H1 (cell line): Measurements from ENCODE around the gene CPLX1. TPM values are rescaled to one million over a fixed set of nuclear protein-coding genes. Genes with fewer than 3 reads are reported as not detected.

ENCODE experiments used
- CTCF ChIA-PET: fragments of 300-600 bp; sonication (Branson Sonifier 250); formaldehyde crosslinking; loops from one replicate; lab custom pipeline; 2021; ENCODE audit not compliant: partially characterized antibody; lab: Charles Lee
- POLR2A ChIA-PET: fragments of 300-600 bp; sonication (Branson Sonifier 250); formaldehyde crosslinking; loops from one replicate; lab custom pipeline; 2021; ENCODE audit warnings: inconsistent platforms; ENCODE audit not compliant: partially characterized antibody; lab: Charles Lee
- DNase-seq, 2 experiments: peaks; one replicate each; pipeline versions ENCODE4 v3.0.0 to v3.0.0-alpha.2; 2010 to 2022; ENCODE audit warnings: low spot score in 2 of 2, low read depth in 1 of 2, mixed read lengths in 1 of 2
- FAIRE-seq: peaks from 2 replicates; lab custom pipeline; 2011; peaks lifted over from hg19 to GRCh38; lab: Jason Lieb, UNC
- H2AFZ ChIP-seq: 2 replicates; pipeline ENCODE4 v1.8.1; 2012; ENCODE audit warnings: low read length, inconsistent platforms
- H2AK5ac ChIP-seq: 2 replicates; pipeline ENCODE4 v1.6.1; 2013; ENCODE audit warnings: low read depth, low read length
- H2BK120ac ChIP-seq: replicated peaks from 2 replicates; pipeline ENCODE3; 2013; ENCODE audit warnings: low read depth, low read length, inconsistent platforms
- H2BK12ac ChIP-seq: 2 replicates; pipeline ENCODE4 v1.6.1; 2013; ENCODE audit warnings: low read depth, low read length
- H2BK15ac ChIP-seq: 2 replicates; pipeline ENCODE4 v1.6.1; 2013; ENCODE audit warnings: low read length
- H2BK20ac ChIP-seq: 2 replicates; pipeline ENCODE4 v1.6.1; 2013; ENCODE audit warnings: low read length
- H2BK5ac ChIP-seq: 2 replicates; pipeline ENCODE4 v1.6.1; 2013; ENCODE audit warnings: low read depth, low read length
- H3K14ac ChIP-seq: 2 replicates; pipeline ENCODE4 v1.6.1; 2013; ENCODE audit warnings: inconsistent platforms; ENCODE audit not compliant: insufficient read length
- H3K18ac ChIP-seq: 2 replicates; pipeline ENCODE4 v1.6.1; 2013; ENCODE audit warnings: low read length; ENCODE audit errors: extremely low read depth
- H3K23ac ChIP-seq: 2 replicates; pipeline ENCODE4 v1.6.1; 2013; ENCODE audit warnings: inconsistent platforms; ENCODE audit not compliant: insufficient read length
- H3K23me2 ChIP-seq: 2 replicates; pipeline ENCODE4 v1.6.1; 2013; ENCODE audit warnings: low read depth, low read length
- H3K27ac ChIP-seq: 2 replicates; pipeline ENCODE4 v1.6.1; 2011; ENCODE audit warnings: low read depth, low read length, inconsistent platforms
- H3K27me3 ChIP-seq, 4 experiments: replicated peaks in 1 of 4; 1 replicate in 1 of 4; 2 replicates in 3 of 4; pipeline versions ENCODE4 v1.6.1 to v1.8.1; 2011 to 2013; ENCODE audit warnings: low read length in 3 of 4, mild to moderate bottlenecking in 3 of 4, inconsistent platforms in 2 of 4, mixed read lengths in 2 of 4, moderate library complexity in 1 of 4; ENCODE audit not compliant: control insufficient read depth in 3 of 4, insufficient read depth in 3 of 4; ENCODE audit errors: extremely low read depth in 1 of 4
- H3K36me3 ChIP-seq, 4 experiments: 2 replicates each; pipeline versions ENCODE4 v1.6.1 to v1.8.1; 2011 to 2013; ENCODE audit warnings: mild to moderate bottlenecking in 4 of 4, low read length in 3 of 4, moderate library complexity in 2 of 4, control low read depth in 1 of 4, inconsistent platforms in 1 of 4; ENCODE audit not compliant: insufficient read depth in 4 of 4, control insufficient read depth in 2 of 4
- H3K4ac ChIP-seq: replicated peaks from 2 replicates; pipeline ENCODE3; 2013; ENCODE audit warnings: low read length, low read depth, mixed read lengths, inconsistent platforms; ENCODE audit not compliant: insufficient read length
- H3K4me1 ChIP-seq, 4 experiments: replicated peaks in 1 of 4; 1 replicate in 1 of 4; 2 replicates in 3 of 4; pipeline versions ENCODE4 v1.6.1 to v1.8.1; 2011 to 2013; ENCODE audit warnings: low read length in 3 of 4, inconsistent platforms in 2 of 4, mixed read lengths in 1 of 4; ENCODE audit not compliant: insufficient read depth in 4 of 4, control insufficient read depth in 3 of 4
- H3K4me2 ChIP-seq, 2 experiments: 2 replicates each; pipeline versions ENCODE4 v1.6.1 to v1.8.1; 2011 to 2013; ENCODE audit warnings: low read depth in 2 of 2, low read length in 2 of 2, control low read depth in 1 of 2, inconsistent platforms in 1 of 2, mild to moderate bottlenecking in 1 of 2; ENCODE audit not compliant: insufficient read depth in 1 of 2
- H3K4me3 ChIP-seq, 4 experiments: fragments of 200-600, 300-600 bp in 1 of 4; sonication (generic), shearing (Covaris generic), sonication (Bioruptor Twin) in 1 of 4; 2 replicates each; pipeline versions ENCODE4 v1.5.1 to v1.8.1; 2011 to 2016; ENCODE audit warnings: low read length in 4 of 4, low read depth in 3 of 4, control low read depth in 2 of 4, inconsistent platforms in 2 of 4, mild to moderate bottlenecking in 2 of 4, mixed read lengths in 1 of 4, moderate library complexity in 1 of 4; ENCODE audit not compliant: insufficient read depth in 2 of 4; ENCODE audit errors: extremely low read depth in 1 of 4
- H3K56ac ChIP-seq: replicated peaks from 2 replicates; pipeline ENCODE3; 2013; ENCODE audit warnings: low read depth, mild to moderate bottlenecking, mixed read lengths, low read length, inconsistent platforms; ENCODE audit not compliant: insufficient read length
- H3K79me1 ChIP-seq: 2 replicates; pipeline ENCODE4 v1.6.1; 2013; ENCODE audit warnings: low read depth, low read length, control low read depth
- H3K79me2 ChIP-seq, 2 experiments: 2 replicates each; pipeline versions ENCODE4 v1.6.1 to v1.8.1; 2012 to 2013; ENCODE audit warnings: low read length in 2 of 2, mild to moderate bottlenecking in 2 of 2, inconsistent platforms in 1 of 2; ENCODE audit not compliant: insufficient read depth in 2 of 2, control insufficient read depth in 1 of 2
- H3K9ac ChIP-seq, 4 experiments: replicated peaks in 1 of 4; 1 replicate in 1 of 4; 2 replicates in 3 of 4; pipeline versions ENCODE4 v1.6.1 to v1.8.1; 2011 to 2013; ENCODE audit warnings: low read depth in 3 of 4, low read length in 3 of 4, control low read depth in 2 of 4, mild to moderate bottlenecking in 2 of 4, moderate library complexity in 2 of 4, inconsistent platforms in 1 of 4; ENCODE audit errors: extremely low read depth in 1 of 4
- H3K9me3 ChIP-seq, 2 experiments: 2 replicates each; pipeline versions ENCODE4 v1.6.1 to v1.8.1; 2012 to 2013; ENCODE audit warnings: mild to moderate bottlenecking in 2 of 2, moderate library complexity in 2 of 2, control low read depth in 1 of 2, inconsistent platforms in 1 of 2, low read depth in 1 of 2, low read length in 1 of 2, mixed read lengths in 1 of 2; ENCODE audit not compliant: insufficient read depth in 2 of 2
- H4K20me1 ChIP-seq, 2 experiments: replicated peaks in 1 of 2; 2 replicates each; pipeline versions ENCODE3 to v1.8.1; 2011 to 2013; ENCODE audit warnings: inconsistent platforms in 2 of 2, low read length in 2 of 2, mild to moderate bottlenecking in 1 of 2; ENCODE audit not compliant: insufficient read depth in 2 of 2, control insufficient read depth in 1 of 2
- H4K5ac ChIP-seq: 2 replicates; pipeline ENCODE4 v1.6.1; 2013; ENCODE audit warnings: low read length, low read depth, mixed read lengths, inconsistent platforms; ENCODE audit not compliant: insufficient read length
- H4K8ac ChIP-seq: 2 replicates; pipeline ENCODE4 v1.8.0; 2013; ENCODE audit warnings: mild to moderate bottlenecking, moderate library complexity, low read length, inconsistent platforms; ENCODE audit not compliant: insufficient read depth; ENCODE audit errors: extremely low read depth
- H4K91ac ChIP-seq: replicated peaks from 2 replicates; pipeline ENCODE3; 2013; ENCODE audit warnings: low read length, mixed read lengths, inconsistent platforms; ENCODE audit not compliant: insufficient read length
- ATF3 ChIP-seq: IDR thresholded peaks from 2 replicates; pipeline ENCODE4 v1.6.1; 2011; ENCODE audit warnings: low read depth, mild to moderate bottlenecking, low read length; ENCODE audit not compliant: insufficient read depth
- GTF2F1 ChIP-seq: IDR thresholded peaks from 2 replicates; pipeline ENCODE4 v1.6.1; 2012; ENCODE audit warnings: low read depth, low read length, improper control_type of control experiment, borderline replicate concordance
- KDM1A ChIP-seq: fragments of 200-600, 300-600 bp; sonication (generic); IDR thresholded peaks from 2 replicates; pipeline ENCODE4 v1.7.1; 2016; ENCODE audit warnings: mild to moderate bottlenecking, low read length, borderline replicate concordance
- KDM4A ChIP-seq: IDR thresholded peaks from one replicate; pipeline ENCODE4 v1.7.1; 2012; ENCODE audit warnings: low read depth, mild to moderate bottlenecking, moderate library complexity, low read length, inconsistent platforms; ENCODE audit not compliant: severe bottlenecking
- NRF1 ChIP-seq: IDR thresholded peaks from 2 replicates; pipeline ENCODE4 v1.6.1; 2011; ENCODE audit warnings: mild to moderate bottlenecking, low read depth, low read length, improper control_type of control experiment
- RBBP5 ChIP-seq: IDR thresholded peaks from 2 replicates; pipeline ENCODE4 v1.7.1; 2012; ENCODE audit warnings: low read depth, mild to moderate bottlenecking, inconsistent platforms, low read length, moderate library complexity, borderline replicate concordance
- RFX5 ChIP-seq: IDR thresholded peaks from 2 replicates; pipeline ENCODE4 v1.6.1; 2011; ENCODE audit warnings: low read depth, low read length, improper control_type of control experiment, borderline replicate concordance
- RNF2 ChIP-seq: fragments of 200-900, 300-1000 bp; sonication (generic); IDR thresholded peaks from 2 replicates; pipeline ENCODE4 v1.7.1; 2016; ENCODE audit warnings: borderline replicate concordance, low read depth, mild to moderate bottlenecking, antibody characterized with exemption, low read length; ENCODE audit not compliant: poor library complexity, severe bottlenecking; ENCODE audit errors: missing control alignments
- RXRA ChIP-seq: IDR thresholded peaks from 2 replicates; pipeline ENCODE4 v1.6.1; 2011; ENCODE audit warnings: low read depth, mild to moderate bottlenecking, low read length, moderate library complexity; ENCODE audit not compliant: insufficient read depth
- SP2 ChIP-seq: IDR thresholded peaks from 2 replicates; pipeline ENCODE4 v1.6.1; 2012; ENCODE audit warnings: mild to moderate bottlenecking, low read length, inconsistent platforms
- SRF ChIP-seq: IDR thresholded peaks from 2 replicates; pipeline ENCODE4 v1.6.1; 2011; ENCODE audit warnings: mild to moderate bottlenecking, low read depth, low read length, moderate library complexity
- SUZ12 ChIP-seq: fragments of 200-600 bp; sonication (generic); IDR thresholded peaks from 2 replicates; pipeline ENCODE4 v1.6.1; 2012; ENCODE audit warnings: mild to moderate bottlenecking, inconsistent platforms, low read length, moderate library complexity, mixed read lengths
- TCF12 ChIP-seq: IDR thresholded peaks from 2 replicates; pipeline ENCODE4 v1.6.1; 2011; ENCODE audit warnings: low read depth, mild to moderate bottlenecking, low read length
- WGBS, 2 experiments: shearing (Covaris generic) in 1 of 2; methylation state at CpG; one replicate each; pipeline versions ENCODE4 v1.1.6 to v1.1.7; 2013 to 2015; ENCODE audit warnings: low lambda C conversion rate in 2 of 2, mixed read lengths in 2 of 2, inconsistent platforms in 1 of 2, low coverage in 1 of 2, missing lambda C conversion rate in 1 of 2; ENCODE audit not compliant: insufficient replicate concordance in 2 of 2, insufficient coverage in 1 of 2, insufficient read length in 1 of 2; ENCODE audit errors: extremely low coverage in 1 of 2, missing lambda C conversion rate in 1 of 2; 5-methylcytosine and 5-hydroxymethylcytosine counted together
- polyA plus RNA-seq, 7 experiments: library from polyadenylated mRNA; depleted of rRNA in 3 of 7; stranded (reverse) in 5 of 7; unstranded in 2 of 7; fragments of >200 nt in 5 of 7; fragments of 200-250 nt in 2 of 7; gene quantifications; 1 replicate in 5 of 7; 2 replicates in 1 of 7; 4 replicates in 1 of 7; pipeline versions ENCODE4 v1.2.1 to v1.2.3, GENCODE V29; 2011 to 2013; ENCODE audit warnings: missing spikeins in 2 of 7, mixed read lengths in 2 of 7
- total RNA-seq: library from RNA; stranded (reverse); fragmentation: NEBNext Ultra II Directional; extraction: Animal tissue kit (Norgen Biotek cat#: 25700); gene quantifications from 2 replicates; pipeline ENCODE4 v1.2.1, GENCODE V29; 2021

CPLX1 gene
- total and polyA plus RNA-seq, 2 of the 8 experiments (the other 6 are each of a cell fraction or from before 2014, with no cell fraction given), result 0.32 to 0.56 TPM

- no peak overlapping the region for H4K8ac ChIP-seq
- no peaks in the 10 kb centered on the region for H3K9me3 ChIP-seq
- FAIRE-seq (no peak), DNase-seq (no peak)
- no peak overlapping the region for H2AFZ ChIP-seq
- H4K91ac ChIP-seq, result no peak overlapping the region
- H4K5ac ChIP-seq, result no peak overlapping the region
- no peak overlapping the region for H2BK15ac ChIP-seq
- H3K79me1 ChIP-seq, result no peaks in the 10 kb centered on the region
- H4K20me1 ChIP-seq, result peaks cover 0 to 6% of the 10 kb centered on the region in 2 experiments
- H3K9ac ChIP-seq, result no peak overlapping the region
- H3K14ac ChIP-seq, result no peak overlapping the region
- no peak overlapping the region for H3K4me3 ChIP-seq
- H3K4me1 ChIP-seq, result peaks cover 0 to 4% (median 0%) of the 10 kb centered on the region in 4 experiments; a peak in 1 of 7 replicates
- WGBS, 2 experiments, result 88% methylated on average over 10 of the region's 10 CpGs; no CpG with 5 or more reads in 1 of the 2 experiments
- H2BK5ac ChIP-seq, result no peak overlapping the region
- no peak overlapping the region for H3K56ac ChIP-seq
- H2BK12ac ChIP-seq, result no peak overlapping the region
- H3K27me3 ChIP-seq, result no peaks in the 10 kb centered on the region
- H2BK120ac ChIP-seq, result no peak overlapping the region
- H3K79me2 ChIP-seq, result no peaks in the 10 kb centered on the region
- H3K36me3 ChIP-seq, result peaks cover 0 to 1% (median 0%) of the 10 kb centered on the region in 4 experiments; a peak in 1 of 8 replicates
- H3K23me2 ChIP-seq, result no peaks in the 10 kb centered on the region
- no peak overlapping the region for H3K27ac ChIP-seq
- POLR2A ChIA-PET, result interaction anchor here (0.7 to 1.0 kb wide), 3 partner anchors 18 to 92 kb away, joined by 3 read pairs; no protein-coding TSS in a partner anchor
- no peak overlapping the region for H3K23ac ChIP-seq
- no peak overlapping the region for H3K4me2 ChIP-seq
- H2BK20ac ChIP-seq, result no peak overlapping the region
- H3K4ac ChIP-seq, result no peak overlapping the region
- no peak overlapping the region for H2AK5ac ChIP-seq
- CTCF ChIA-PET, result interaction anchor here (0.7 to 1.7 kb wide), 4 partner anchors 31 to 227 kb away, joined by 3 to 10 read pairs (median 4); no protein-coding TSS in a partner anchor
- no peak overlapping the region for H3K18ac ChIP-seq
- TF ChIP-seq TCF12 (no peak), ATF3 (no peak), KDM4A (no peak), SP2 (no peak), RNF2 (no peak), RFX5 (no peak), RBBP5 (no peak), SRF (no peak), SUZ12 (no peak), GTF2F1 (no peak), KDM1A (no peak), NRF1 (no peak), RXRA (no peak)
Measured at GRCh38 chr4:844752-845232, 18.9 kb upstream of the CPLX1 start.
